Measurements from ENCODE around the gene GNLY.
"Not testable (repeated sequence)": the region's sequence is repeated elsewhere in the genome, so short reads cannot be mapped to it uniquely, and the experiment has no call there.

GRCh38 chr2:85670416-85670815, 23.7 kb upstream of the GNLY start:
- not testable (repeated sequence) for TF ChIP-seq CTCF (IDR thresholded peaks at IDR 0.05; ENCODE audit: insufficient read depth, low read depth, low read length); EZH2 (IDR thresholded peaks at IDR 0.05; ENCODE audit: insufficient read depth, low read length)

Measured in astrocyte (in vitro differentiated cells and primary cell).